ENCODE measurements around the gene VAV2.

DNA sequence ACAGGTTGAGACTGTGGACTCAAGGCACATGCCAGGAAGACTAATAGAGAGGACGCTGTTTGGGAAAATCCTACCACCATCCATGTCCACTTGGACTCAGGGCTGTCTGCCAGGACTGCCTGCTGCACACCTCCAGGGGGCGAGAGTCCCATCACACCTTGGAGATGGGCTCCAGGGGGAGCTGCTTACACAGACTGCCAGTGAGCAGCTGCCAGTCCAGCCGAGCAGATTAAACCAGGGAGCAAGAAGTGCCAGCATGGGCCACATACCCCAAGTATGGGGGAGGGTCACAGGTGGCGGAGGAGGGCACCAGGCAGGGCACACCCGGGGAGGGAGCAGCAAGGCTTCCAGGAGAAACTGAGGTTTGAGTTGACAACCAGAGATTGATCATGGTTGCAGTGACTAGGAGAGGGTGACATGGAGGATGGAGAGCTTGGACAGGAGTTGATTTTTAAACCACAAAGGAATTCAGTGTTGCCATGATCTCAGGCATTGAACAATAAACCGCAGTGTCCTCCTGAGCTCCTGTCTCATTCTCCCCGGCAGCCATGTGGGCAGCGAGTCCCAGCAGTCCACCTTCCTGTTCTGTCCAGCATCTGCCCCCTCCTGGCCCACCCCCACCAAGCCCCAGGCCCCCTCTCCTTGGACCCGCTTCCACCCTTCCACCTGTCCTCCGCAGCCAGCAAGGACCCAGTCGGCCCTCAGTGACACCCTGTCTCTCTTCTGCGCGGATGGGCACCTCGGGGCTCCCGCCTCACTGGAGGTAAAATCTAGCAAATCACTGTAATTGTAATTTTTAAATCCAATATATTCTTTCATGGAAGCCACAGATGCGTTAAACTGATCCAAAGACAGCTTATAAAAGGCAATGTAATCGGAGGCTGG lies 3.1 kb upstream of the VAV2 start:
- no peak for TF ChIP-seq CTCF (IDR thresholded peaks at IDR 0.05; ENCODE audit: insufficient read depth, low read length, poor library complexity, severe bottlenecking)
- TF ChIP-seq EZH2phosphoT487 (conservative IDR thresholded peaks at IDR 0.05; ENCODE audit: low read length), result no peak
